Right atrium auricular region (tissue), 2 donors: ENCODE measurements around the gene C2CD2. TPM values are rescaled to one million over a fixed set of nuclear protein-coding genes. Genes with fewer than 3 reads are reported as not detected.
"Not testable (repeated sequence)": the region's sequence is repeated elsewhere in the genome, so short reads cannot be mapped to it uniquely, and the experiment has no call there.

Experiments used
- DNase-seq: peaks from one replicate; pipeline ENCODE4 v3.0.0-alpha.2; 2019; ENCODE audit warnings: low spot score
- H3K27ac ChIP-seq, 2 donors: fragments of 200-600 bp; sonication (generic); 1 replicate in 1 of 2; 2 replicates in 1 of 2; pipeline ENCODE4 v1.5.1; 2016 to 2019
- H3K27me3 ChIP-seq, 2 donors: fragments of 200-600 bp; sonication (generic); one replicate each; pipeline versions ENCODE4 v1.5.1 to v1.6.0; 2017 to 2019
- H3K36me3 ChIP-seq: fragments of 200-600 bp; sonication (generic); one replicate; pipeline ENCODE4 v1.5.1; 2016
- H3K4me1 ChIP-seq, 2 donors: fragments of 200-600 bp; sonication (generic); one replicate each; pipeline versions ENCODE4 v1.5.1 to v1.6.0; 2017 to 2019
- H3K4me3 ChIP-seq, 2 donors: fragments of 200-600 bp; sonication (generic); 1 replicate in 1 of 2; 2 replicates in 1 of 2; pipeline ENCODE4 v1.5.1; 2017 to 2019; ENCODE audit warnings: mild to moderate bottlenecking in 1 of 2, moderate library complexity in 1 of 2
- H3K9me3 ChIP-seq, 2 donors: fragments of 200-600 bp; sonication (generic); one replicate each; pipeline ENCODE4 v1.5.1; 2019
- CTCF ChIP-seq, 2 donors: fragments of 200-600 bp; sonication (generic); IDR thresholded peaks; one replicate each; pipeline ENCODE4 v1.5.1; 2019; ENCODE audit warnings: antibody characterized with exemption in 2 of 2
- total RNA-seq, 2 donors: library from RNA; depleted of rRNA; stranded (reverse); fragments of >200 nt; gene quantifications; one replicate each; pipeline ENCODE4 v1.1.0, GENCODE V29; 2016

The C2CD2 gene
- total RNA-seq, 2 donors from 2014 or later = 8.6 to 9.1 TPM

- no peak for DNase-seq
- TF ChIP-seq CTCF (IDR thresholded peaks at IDR 0.05) = no peak
- H3K27ac ChIP-seq = no peak overlapping the region
- peaks cover 0 to 50% of the 10 kb centered on the region in 2 donors for H3K4me1 ChIP-seq
- H3K36me3 ChIP-seq = no peaks in the 10 kb centered on the region
- no peaks in the 10 kb centered on the region for H3K9me3 ChIP-seq
- no peak overlapping the region for H3K4me3 ChIP-seq
- no peaks in the 10 kb centered on the region for H3K27me3 ChIP-seq
Observed at GRCh38 chr21:41954654-41955499, 1.1 kb upstream of the C2CD2 start.

- no peak for TF ChIP-seq CTCF (IDR thresholded peaks at IDR 0.05)
- H3K27ac ChIP-seq = peak overlapping the region; percentile 37 to 77
- peak overlapping the region; percentile 68 to 89 for H3K4me3 ChIP-seq
- H3K36me3 ChIP-seq = no peaks in the 10 kb centered on the region
- H3K27me3 ChIP-seq = no peaks in the 10 kb centered on the region
- no peak for DNase-seq
- H3K4me1 ChIP-seq = peaks cover 0 to 53% of the 10 kb centered on the region in 2 donors
- H3K9me3 ChIP-seq = no peaks in the 10 kb centered on the region
Observed at GRCh38 chr21:41953249-41953830, 478 bp downstream of the C2CD2 start.

DNA sequence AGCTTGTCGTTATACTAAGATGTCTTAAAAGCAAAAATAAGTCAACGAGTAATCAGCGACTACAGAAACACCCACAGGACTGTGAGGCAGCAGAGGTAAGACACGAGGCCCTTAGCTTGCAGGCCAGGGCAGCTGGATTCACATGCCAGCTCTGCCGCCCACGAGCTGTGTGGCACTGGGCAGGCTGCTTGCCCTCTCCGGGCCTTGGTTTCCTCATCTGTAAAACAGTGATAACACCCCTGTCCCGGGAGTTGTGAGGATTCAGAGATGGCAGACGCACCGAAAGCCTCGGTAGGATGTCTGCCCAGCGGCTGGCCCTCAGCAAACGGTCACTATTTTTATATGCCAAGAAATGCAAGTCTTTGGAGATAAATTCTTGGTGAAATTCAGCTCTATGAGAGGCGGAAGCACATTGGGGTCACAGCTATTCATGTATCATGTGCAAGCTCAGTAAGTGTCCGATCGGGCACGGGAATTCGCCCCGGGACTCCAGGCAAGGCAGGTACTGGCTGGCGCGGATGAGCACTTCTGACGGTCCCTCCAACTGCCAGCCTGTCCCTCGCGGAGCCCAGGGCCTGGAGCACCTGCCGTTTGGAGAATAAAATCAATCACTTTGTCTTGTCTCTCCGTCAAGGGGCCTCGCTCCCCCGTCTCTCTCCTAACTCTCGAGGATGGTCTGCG is 1.1 kb downstream of the C2CD2 start:
- Histone ChIP-seq H3K27me3 (no peaks in the 10 kb centered on the region), H3K9me3 (no peaks in the 10 kb centered on the region), H3K4me1 (peaks cover 0 to 53% of the 10 kb centered on the region in 2 donors), H3K36me3 (no peaks in the 10 kb centered on the region), H3K4me3 (peak overlapping the region; percentile 68 to 89), H3K27ac (peak overlapping the region; percentile 37 to 77)
- TF ChIP-seq CTCF (IDR thresholded peaks at IDR 0.05) = no peak
- DNase-seq = no peak

GRCh38 chr21:41951876-41952567 is 1.8 kb downstream of the C2CD2 start:
- Histone ChIP-seq H3K36me3 (no peaks in the 10 kb centered on the region), H3K4me1 (peaks cover 0 to 51% of the 10 kb centered on the region in 2 donors), H3K4me3 (peak overlapping the region in 1 of 2 donors; percentile 89), H3K27me3 (no peaks in the 10 kb centered on the region), H3K9me3 (no peaks in the 10 kb centered on the region), H3K27ac (no peak overlapping the region)
- TF ChIP-seq CTCF (IDR thresholded peaks at IDR 0.05) = no peak
- no peak for DNase-seq

GRCh38 chr21:41950941-41951351 is 2.9 kb downstream of the C2CD2 start:
- no peak for DNase-seq
- no peak overlapping the region for H3K27ac ChIP-seq
- no peak overlapping the region for H3K4me3 ChIP-seq
- peaks cover 0 to 48% of the 10 kb centered on the region in 2 donors for H3K4me1 ChIP-seq
- no peak for TF ChIP-seq CTCF (IDR thresholded peaks at IDR 0.05)
- H3K27me3 ChIP-seq = no peaks in the 10 kb centered on the region
- H3K9me3 ChIP-seq = no peaks in the 10 kb centered on the region
- no peaks in the 10 kb centered on the region for H3K36me3 ChIP-seq

DNA sequence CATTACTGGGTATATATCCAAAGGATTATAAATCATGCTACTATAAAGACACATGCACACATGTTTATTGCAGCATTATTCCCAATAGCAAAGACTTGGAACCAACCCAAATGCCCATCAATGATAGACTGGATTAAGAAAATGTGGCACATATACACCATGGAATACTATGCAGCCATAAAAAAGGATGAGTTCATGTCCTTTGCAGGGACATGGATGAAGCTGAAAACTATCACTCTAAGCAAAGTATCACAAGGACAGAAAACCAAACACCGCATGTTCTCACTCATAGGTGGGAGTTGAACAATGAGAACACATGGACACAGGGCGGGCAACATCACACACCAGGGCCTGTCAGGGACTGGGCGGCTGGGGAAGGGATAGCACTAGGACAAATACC is 4.2 kb downstream of the C2CD2 start:
- H3K9me3 ChIP-seq, H3K4me3 ChIP-seq, H3K27me3 ChIP-seq, H3K36me3 ChIP-seq, H3K27ac ChIP-seq, DNase-seq: not testable (repeated sequence)
- peaks cover 0 to 48% of the 10 kb centered on the region in 2 donors for H3K4me1 ChIP-seq
